HG03060 (cell line): ENCODE measurements around the gene NIPAL3.
"Not testable (repeated sequence)": the region's sequence is repeated elsewhere in the genome, so short reads cannot be mapped to it uniquely, and the experiment has no call there.

Experiments used
- ATAC-seq: cut with Tn5 transposase; IDR thresholded peaks from one replicate; pipeline ENCODE4 v1.9.1; 2021; ENCODE audit warnings: low read depth, moderate number of reproducible peaks; ENCODE audit not compliant: unreplicated experiment

NIPAL3 gene

GRCh38 chr1:24420547-24420946 is 4.9 kb downstream of the NIPAL3 start:
- ATAC-seq = no peak

GRCh38 chr1:24421502-24421901 is 5.9 kb downstream of the NIPAL3 start:
- ATAC-seq = no peak

DNA sequence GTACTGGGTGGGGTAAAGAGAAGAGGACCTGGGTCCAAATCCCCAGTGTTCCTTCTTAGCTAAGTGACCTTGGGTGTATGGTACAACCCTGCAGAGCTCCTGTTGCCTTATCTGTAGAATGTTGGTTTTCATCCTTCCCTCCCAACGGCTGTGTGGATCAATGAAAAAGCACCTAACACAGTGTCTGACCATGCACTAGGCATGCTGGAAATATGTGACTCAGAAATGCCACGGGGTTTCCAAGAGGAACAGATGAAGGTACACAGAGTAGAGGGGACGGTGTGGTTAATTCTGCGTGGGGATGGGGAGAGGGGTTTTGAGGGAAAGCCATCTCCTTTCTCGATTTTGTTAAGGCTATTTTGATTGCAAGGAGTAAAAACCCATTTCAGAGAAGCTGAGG is 8.6 kb downstream of the NIPAL3 start:
- ATAC-seq = no peak

DNA sequence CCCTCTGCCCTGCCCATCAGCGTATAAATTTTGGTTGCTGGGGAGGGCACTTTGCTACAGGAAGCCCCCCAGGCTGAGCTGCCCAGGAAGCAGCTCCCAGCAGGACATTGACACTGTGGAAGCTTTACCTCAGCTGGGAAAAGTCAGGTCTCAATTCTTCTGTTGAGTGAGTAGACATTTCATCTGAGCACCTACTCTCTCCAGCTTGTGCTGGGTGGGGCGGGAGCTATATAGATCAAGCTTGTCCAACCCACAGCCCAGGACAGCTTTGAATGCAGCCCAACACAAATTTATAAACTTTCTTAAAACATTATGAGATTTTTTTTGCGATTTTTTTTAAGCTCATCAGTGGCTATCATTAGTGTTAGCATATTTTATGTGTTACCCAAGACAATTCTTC is 9.4 kb downstream of the NIPAL3 start:
- no peak for ATAC-seq

GRCh38 chr1:24425441-24425840 is 9.8 kb downstream of the NIPAL3 start:
- no peak for ATAC-seq

DNA sequence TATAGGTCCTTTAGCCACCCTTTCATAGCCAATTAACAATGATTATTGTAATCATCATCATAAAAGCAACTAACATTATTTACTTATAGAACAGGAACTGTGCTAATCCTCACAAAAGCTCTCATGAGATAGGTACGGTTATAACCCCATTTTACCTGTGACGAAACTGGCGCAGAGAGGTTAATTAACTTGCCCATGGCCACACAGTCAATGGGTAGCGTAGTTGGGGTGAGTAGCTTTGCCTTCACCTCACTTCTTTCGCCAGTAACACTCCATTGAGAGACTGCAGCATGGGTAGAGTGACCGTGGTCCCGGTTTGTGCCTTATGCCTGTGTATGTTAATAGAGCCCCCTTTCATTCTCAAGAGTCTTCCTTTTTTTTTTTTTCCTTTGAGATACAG is 10.3 kb downstream of the NIPAL3 start:
- no peak for ATAC-seq

- no peak for ATAC-seq
Measured at GRCh38 chr1:24426744-24427544, 11.3 kb downstream of the NIPAL3 start.

- no peak for ATAC-seq
Measured at GRCh38 chr1:24427545-24427862, 11.9 kb downstream of the NIPAL3 start.

- no peak for ATAC-seq
Measured at GRCh38 chr1:24435782-24436365, 20.3 kb downstream of the NIPAL3 start.

- ATAC-seq = no peak
Measured at GRCh38 chr1:24437631-24438396, 22.2 kb downstream of the NIPAL3 start.

GRCh38 chr1:24438423-24438901 is 22.9 kb downstream of the NIPAL3 start:
- no peak for ATAC-seq

DNA sequence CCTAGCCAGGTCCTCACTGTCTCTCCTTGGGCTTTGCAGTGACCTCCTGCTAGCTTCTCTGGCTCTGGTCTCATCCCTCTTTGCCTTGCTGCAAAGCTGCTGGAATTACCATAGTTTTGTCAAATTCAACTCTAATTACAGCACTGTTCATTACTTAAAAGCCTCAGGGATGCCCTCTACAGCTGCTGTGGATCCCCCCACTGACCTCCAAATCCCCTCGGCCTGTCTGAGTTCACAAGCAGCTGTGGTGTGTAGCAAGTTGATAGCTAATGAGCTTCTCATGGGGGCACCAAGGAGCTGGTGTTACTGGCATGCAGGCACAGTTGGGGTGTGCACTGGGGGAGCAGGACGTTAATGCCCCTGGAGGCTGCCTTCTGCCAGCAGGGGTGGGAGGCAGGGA is 24.8 kb downstream of the NIPAL3 start:
- no peak for ATAC-seq

GRCh38 chr1:24441480-24441879 is 25.9 kb downstream of the NIPAL3 start:
- no peak for ATAC-seq

- no peak for ATAC-seq
Measured at GRCh38 chr1:24441996-24442668, 26.5 kb downstream of the NIPAL3 start.

DNA sequence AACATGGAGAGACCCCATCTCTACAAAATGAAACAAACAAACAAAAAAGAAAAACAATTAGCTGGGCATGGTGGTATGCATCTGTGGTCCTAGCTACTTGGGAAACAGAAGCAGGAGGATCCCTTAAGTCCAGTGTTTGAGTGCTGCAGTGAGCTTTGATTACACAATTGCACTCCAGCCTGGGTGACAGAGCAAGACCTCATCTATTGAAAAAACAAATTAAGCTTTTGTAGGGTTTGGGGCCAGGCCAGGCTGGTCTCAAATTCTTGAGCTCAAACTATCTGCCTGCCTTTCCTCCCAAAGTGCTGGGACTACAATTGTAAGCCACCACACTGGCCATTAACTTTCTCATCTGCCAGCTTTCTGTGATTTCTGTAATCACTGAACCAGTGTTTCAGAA is 27.2 kb downstream of the NIPAL3 start:
- ATAC-seq = no peak

DNA sequence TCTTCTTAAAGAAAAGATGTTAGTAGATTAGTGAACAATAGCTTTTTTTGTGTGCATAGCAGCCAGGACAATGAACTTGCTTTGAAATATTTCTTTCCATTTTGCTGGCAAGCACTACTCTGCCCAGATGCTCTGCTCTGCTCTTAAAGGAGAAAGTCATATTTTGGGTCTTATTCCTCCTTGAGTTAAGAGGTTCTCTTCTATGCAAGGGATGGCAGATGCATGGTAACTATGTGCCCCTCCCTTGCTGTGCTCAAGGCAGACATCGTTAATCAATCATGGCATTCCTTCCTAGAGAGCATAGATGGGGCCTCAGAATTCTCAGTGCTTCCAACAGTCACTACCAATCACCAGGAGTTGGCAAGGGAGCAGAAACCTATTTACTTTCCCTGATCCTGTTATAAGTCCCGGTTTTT is 27.6 kb downstream of the NIPAL3 start:
- ATAC-seq = no peak

DNA sequence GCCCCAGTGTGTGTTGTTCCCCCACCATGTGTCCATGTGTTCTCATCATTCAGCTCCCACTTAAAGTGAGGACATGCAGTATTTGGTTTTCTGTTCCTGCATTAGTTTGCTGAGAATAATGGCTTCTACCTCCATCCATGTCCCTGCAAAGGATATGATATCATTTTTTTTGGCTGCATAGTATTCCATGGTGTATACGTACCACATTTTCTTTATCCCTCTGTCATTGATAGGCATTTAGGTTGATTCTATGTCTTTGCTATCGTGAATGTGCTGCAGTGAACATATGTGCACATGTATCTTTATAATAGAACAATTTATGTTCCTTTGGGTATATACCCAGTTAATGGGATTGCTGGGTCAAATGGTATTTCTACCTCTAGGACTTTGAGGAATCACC is 30.8 kb downstream of the NIPAL3 start:
- not testable (repeated sequence) for ATAC-seq

DNA sequence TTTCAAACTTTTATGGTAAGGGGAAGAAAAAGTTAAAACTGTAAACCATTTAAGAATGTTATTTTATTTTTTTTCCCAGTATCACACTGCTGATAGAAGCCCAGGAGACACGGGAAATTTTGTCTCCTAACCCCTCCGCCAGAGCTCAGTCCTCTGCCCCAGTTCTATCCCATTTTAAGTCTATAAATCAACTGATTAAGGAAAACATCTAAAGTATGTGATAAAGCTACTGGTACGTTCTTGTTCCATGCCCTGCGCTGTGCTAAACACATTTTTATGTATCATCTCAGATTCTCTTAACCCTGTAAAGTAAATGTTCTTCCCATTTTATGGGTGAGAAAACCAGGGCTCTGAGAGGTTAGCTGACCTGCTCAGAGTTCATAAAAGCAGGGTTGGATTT is 34.7 kb downstream of the NIPAL3 start:
- no peak for ATAC-seq

GRCh38 chr1:24450857-24451397 is 35.3 kb downstream of the NIPAL3 start:
- no peak for ATAC-seq

- no peak for ATAC-seq
Measured at GRCh38 chr1:24451746-24452145, 36.1 kb downstream of the NIPAL3 start.
